H1 (cell line): Measurements from ENCODE around the gene CDR2. TPM values are rescaled to one million over a fixed set of nuclear protein-coding genes. Genes with fewer than 3 reads are reported as not detected.

Source experiments
- CTCF ChIA-PET: fragments of 300-600 bp; sonication (Branson Sonifier 250); formaldehyde crosslinking; loops from one replicate; lab custom pipeline; 2021; ENCODE audit not compliant: partially characterized antibody; lab: Charles Lee
- POLR2A ChIA-PET: fragments of 300-600 bp; sonication (Branson Sonifier 250); formaldehyde crosslinking; loops from one replicate; lab custom pipeline; 2021; ENCODE audit warnings: inconsistent platforms; ENCODE audit not compliant: partially characterized antibody; lab: Charles Lee
- DNase-seq, 2 experiments: peaks; one replicate each; pipeline versions ENCODE4 v3.0.0 to v3.0.0-alpha.2; 2010 to 2022; ENCODE audit warnings: low spot score in 2 of 2, low read depth in 1 of 2, mixed read lengths in 1 of 2
- FAIRE-seq: peaks from 2 replicates; lab custom pipeline; 2011; peaks lifted over from hg19 to GRCh38; lab: Jason Lieb, UNC
- H2AFZ ChIP-seq: 2 replicates; pipeline ENCODE4 v1.8.1; 2012; ENCODE audit warnings: low read length, inconsistent platforms
- H2AK5ac ChIP-seq: 2 replicates; pipeline ENCODE4 v1.6.1; 2013; ENCODE audit warnings: low read depth, low read length
- H2BK120ac ChIP-seq: replicated peaks from 2 replicates; pipeline ENCODE3; 2013; ENCODE audit warnings: low read depth, low read length, inconsistent platforms
- H2BK12ac ChIP-seq: 2 replicates; pipeline ENCODE4 v1.6.1; 2013; ENCODE audit warnings: low read depth, low read length
- H2BK15ac ChIP-seq: 2 replicates; pipeline ENCODE4 v1.6.1; 2013; ENCODE audit warnings: low read length
- H2BK20ac ChIP-seq: 2 replicates; pipeline ENCODE4 v1.6.1; 2013; ENCODE audit warnings: low read length
- H2BK5ac ChIP-seq: 2 replicates; pipeline ENCODE4 v1.6.1; 2013; ENCODE audit warnings: low read depth, low read length
- H3K14ac ChIP-seq: 2 replicates; pipeline ENCODE4 v1.6.1; 2013; ENCODE audit warnings: inconsistent platforms; ENCODE audit not compliant: insufficient read length
- H3K18ac ChIP-seq: 2 replicates; pipeline ENCODE4 v1.6.1; 2013; ENCODE audit warnings: low read length; ENCODE audit errors: extremely low read depth
- H3K23ac ChIP-seq: 2 replicates; pipeline ENCODE4 v1.6.1; 2013; ENCODE audit warnings: inconsistent platforms; ENCODE audit not compliant: insufficient read length
- H3K23me2 ChIP-seq: 2 replicates; pipeline ENCODE4 v1.6.1; 2013; ENCODE audit warnings: low read depth, low read length
- H3K27ac ChIP-seq: 2 replicates; pipeline ENCODE4 v1.6.1; 2011; ENCODE audit warnings: low read depth, low read length, inconsistent platforms
- H3K27me3 ChIP-seq, 4 experiments: replicated peaks in 1 of 4; 1 replicate in 1 of 4; 2 replicates in 3 of 4; pipeline versions ENCODE4 v1.6.1 to v1.8.1; 2011 to 2013; ENCODE audit warnings: low read length in 3 of 4, mild to moderate bottlenecking in 3 of 4, inconsistent platforms in 2 of 4, mixed read lengths in 2 of 4, moderate library complexity in 1 of 4; ENCODE audit not compliant: control insufficient read depth in 3 of 4, insufficient read depth in 3 of 4; ENCODE audit errors: extremely low read depth in 1 of 4
- H3K36me3 ChIP-seq, 4 experiments: 2 replicates each; pipeline versions ENCODE4 v1.6.1 to v1.8.1; 2011 to 2013; ENCODE audit warnings: mild to moderate bottlenecking in 4 of 4, low read length in 3 of 4, moderate library complexity in 2 of 4, control low read depth in 1 of 4, inconsistent platforms in 1 of 4; ENCODE audit not compliant: insufficient read depth in 4 of 4, control insufficient read depth in 2 of 4
- H3K4ac ChIP-seq: replicated peaks from 2 replicates; pipeline ENCODE3; 2013; ENCODE audit warnings: low read length, low read depth, mixed read lengths, inconsistent platforms; ENCODE audit not compliant: insufficient read length
- H3K4me1 ChIP-seq, 4 experiments: replicated peaks in 1 of 4; 1 replicate in 1 of 4; 2 replicates in 3 of 4; pipeline versions ENCODE4 v1.6.1 to v1.8.1; 2011 to 2013; ENCODE audit warnings: low read length in 3 of 4, inconsistent platforms in 2 of 4, mixed read lengths in 1 of 4; ENCODE audit not compliant: insufficient read depth in 4 of 4, control insufficient read depth in 3 of 4
- H3K4me2 ChIP-seq, 2 experiments: 2 replicates each; pipeline versions ENCODE4 v1.6.1 to v1.8.1; 2011 to 2013; ENCODE audit warnings: low read depth in 2 of 2, low read length in 2 of 2, control low read depth in 1 of 2, inconsistent platforms in 1 of 2, mild to moderate bottlenecking in 1 of 2; ENCODE audit not compliant: insufficient read depth in 1 of 2
- H3K4me3 ChIP-seq, 4 experiments: fragments of 200-600, 300-600 bp in 1 of 4; sonication (generic), shearing (Covaris generic), sonication (Bioruptor Twin) in 1 of 4; 2 replicates each; pipeline versions ENCODE4 v1.5.1 to v1.8.1; 2011 to 2016; ENCODE audit warnings: low read length in 4 of 4, low read depth in 3 of 4, control low read depth in 2 of 4, inconsistent platforms in 2 of 4, mild to moderate bottlenecking in 2 of 4, mixed read lengths in 1 of 4, moderate library complexity in 1 of 4; ENCODE audit not compliant: insufficient read depth in 2 of 4; ENCODE audit errors: extremely low read depth in 1 of 4
- H3K56ac ChIP-seq: replicated peaks from 2 replicates; pipeline ENCODE3; 2013; ENCODE audit warnings: low read depth, mild to moderate bottlenecking, mixed read lengths, low read length, inconsistent platforms; ENCODE audit not compliant: insufficient read length
- H3K79me1 ChIP-seq: 2 replicates; pipeline ENCODE4 v1.6.1; 2013; ENCODE audit warnings: low read depth, low read length, control low read depth
- H3K79me2 ChIP-seq, 2 experiments: 2 replicates each; pipeline versions ENCODE4 v1.6.1 to v1.8.1; 2012 to 2013; ENCODE audit warnings: low read length in 2 of 2, mild to moderate bottlenecking in 2 of 2, inconsistent platforms in 1 of 2; ENCODE audit not compliant: insufficient read depth in 2 of 2, control insufficient read depth in 1 of 2
- H3K9ac ChIP-seq, 4 experiments: replicated peaks in 1 of 4; 1 replicate in 1 of 4; 2 replicates in 3 of 4; pipeline versions ENCODE4 v1.6.1 to v1.8.1; 2011 to 2013; ENCODE audit warnings: low read depth in 3 of 4, low read length in 3 of 4, control low read depth in 2 of 4, mild to moderate bottlenecking in 2 of 4, moderate library complexity in 2 of 4, inconsistent platforms in 1 of 4; ENCODE audit errors: extremely low read depth in 1 of 4
- H3K9me3 ChIP-seq, 2 experiments: 2 replicates each; pipeline versions ENCODE4 v1.6.1 to v1.8.1; 2012 to 2013; ENCODE audit warnings: mild to moderate bottlenecking in 2 of 2, moderate library complexity in 2 of 2, control low read depth in 1 of 2, inconsistent platforms in 1 of 2, low read depth in 1 of 2, low read length in 1 of 2, mixed read lengths in 1 of 2; ENCODE audit not compliant: insufficient read depth in 2 of 2
- H4K20me1 ChIP-seq, 2 experiments: replicated peaks in 1 of 2; 2 replicates each; pipeline versions ENCODE3 to v1.8.1; 2011 to 2013; ENCODE audit warnings: inconsistent platforms in 2 of 2, low read length in 2 of 2, mild to moderate bottlenecking in 1 of 2; ENCODE audit not compliant: insufficient read depth in 2 of 2, control insufficient read depth in 1 of 2
- H4K5ac ChIP-seq: 2 replicates; pipeline ENCODE4 v1.6.1; 2013; ENCODE audit warnings: low read length, low read depth, mixed read lengths, inconsistent platforms; ENCODE audit not compliant: insufficient read length
- H4K8ac ChIP-seq: 2 replicates; pipeline ENCODE4 v1.8.0; 2013; ENCODE audit warnings: mild to moderate bottlenecking, moderate library complexity, low read length, inconsistent platforms; ENCODE audit not compliant: insufficient read depth; ENCODE audit errors: extremely low read depth
- H4K91ac ChIP-seq: replicated peaks from 2 replicates; pipeline ENCODE3; 2013; ENCODE audit warnings: low read length, mixed read lengths, inconsistent platforms; ENCODE audit not compliant: insufficient read length
- CHD1 ChIP-seq: IDR thresholded peaks from 2 replicates; pipeline ENCODE4 v1.6.1; 2012; ENCODE audit warnings: low read depth, low read length, improper control_type of control experiment
- CHD2 ChIP-seq: IDR thresholded peaks from 2 replicates; pipeline ENCODE4 v1.6.1; 2012; ENCODE audit warnings: low read length, improper control_type of control experiment
- CTBP2 ChIP-seq: IDR thresholded peaks from 2 replicates; pipeline ENCODE4 v1.7.0; 2011; ENCODE audit warnings: borderline replicate concordance, mild to moderate bottlenecking, moderate library complexity, mixed read lengths, low read length; ENCODE audit not compliant: insufficient read depth, insufficient read length
- EP300 ChIP-seq, 2 experiments: IDR thresholded peaks; 1 replicate in 1 of 2; 2 replicates in 1 of 2; pipeline ENCODE4 v1.6.1; 2011 to 2012; ENCODE audit warnings: low read depth in 2 of 2, low read length in 2 of 2, mild to moderate bottlenecking in 2 of 2, borderline replicate concordance in 1 of 2, inconsistent platforms in 1 of 2, moderate library complexity in 1 of 2
- MAFK ChIP-seq: IDR thresholded peaks from 2 replicates; pipeline ENCODE4 v1.6.1; 2012; ENCODE audit warnings: low read depth, mild to moderate bottlenecking, improper control_type of control experiment, low read length
- NRF1 ChIP-seq: IDR thresholded peaks from 2 replicates; pipeline ENCODE4 v1.6.1; 2011; ENCODE audit warnings: mild to moderate bottlenecking, low read depth, low read length, improper control_type of control experiment
- TAF7 ChIP-seq: optimal IDR thresholded peaks from 2 replicates; pipeline ENCODE3; 2011; ENCODE audit warnings: low read depth, mild to moderate bottlenecking, inconsistent platforms, low read length, moderate library complexity, borderline replicate concordance
- TBP ChIP-seq: IDR thresholded peaks from 2 replicates; pipeline ENCODE4 v1.6.1; 2011; ENCODE audit warnings: low read depth, low read length, improper control_type of control experiment
- YY1 ChIP-seq: IDR thresholded peaks from 2 replicates; pipeline ENCODE4 v1.6.1; 2011; ENCODE audit warnings: low read depth, mild to moderate bottlenecking, low read length
- WGBS, 2 experiments: shearing (Covaris generic) in 1 of 2; methylation state at CpG; one replicate each; pipeline versions ENCODE4 v1.1.6 to v1.1.7; 2013 to 2015; ENCODE audit warnings: low lambda C conversion rate in 2 of 2, mixed read lengths in 2 of 2, inconsistent platforms in 1 of 2, low coverage in 1 of 2, missing lambda C conversion rate in 1 of 2; ENCODE audit not compliant: insufficient replicate concordance in 2 of 2, insufficient coverage in 1 of 2, insufficient read length in 1 of 2; ENCODE audit errors: extremely low coverage in 1 of 2, missing lambda C conversion rate in 1 of 2; 5-methylcytosine and 5-hydroxymethylcytosine counted together
- polyA plus RNA-seq, 7 experiments: library from polyadenylated mRNA; depleted of rRNA in 3 of 7; stranded (reverse) in 5 of 7; unstranded in 2 of 7; fragments of >200 nt in 5 of 7; fragments of 200-250 nt in 2 of 7; gene quantifications; 1 replicate in 5 of 7; 2 replicates in 1 of 7; 4 replicates in 1 of 7; pipeline versions ENCODE4 v1.2.1 to v1.2.3, GENCODE V29; 2011 to 2013; ENCODE audit warnings: missing spikeins in 2 of 7, mixed read lengths in 2 of 7
- total RNA-seq: library from RNA; stranded (reverse); fragmentation: NEBNext Ultra II Directional; extraction: Animal tissue kit (Norgen Biotek cat#: 25700); gene quantifications from 2 replicates; pipeline ENCODE4 v1.2.1, GENCODE V29; 2021
- TF ChIP-seq, protein P1 (sequence below): IDR thresholded peaks from 2 replicates; pipeline ENCODE4 v1.6.1; 2012; ENCODE audit warnings: inconsistent platforms

The CDR2 gene
- total and polyA plus RNA-seq, 2 of the 8 experiments (the other 6 are each of a cell fraction or from before 2014, with no cell fraction given): 16.3 to 34.9 TPM

DNA sequence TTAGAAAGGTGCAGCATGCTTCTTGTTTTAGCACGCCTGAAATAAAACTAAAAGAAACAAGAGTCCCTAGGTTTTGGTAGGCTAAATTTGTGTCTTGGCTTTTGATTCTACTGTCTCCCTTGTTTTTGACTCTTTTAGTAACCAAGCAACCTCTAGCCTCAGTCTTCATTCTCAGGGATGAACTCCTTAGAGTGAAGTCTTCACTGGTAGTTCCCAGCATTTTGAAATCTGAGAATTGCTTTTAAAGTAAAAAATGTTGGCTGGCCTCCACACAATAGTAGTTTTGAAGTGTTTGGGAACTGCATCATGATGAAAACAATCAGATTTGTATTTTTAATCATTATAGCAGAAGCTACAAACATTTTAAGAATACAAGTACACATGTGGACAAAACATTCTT, 6.1 kb upstream of the CDR2 start:
- H2BK120ac ChIP-seq: no peak overlapping the region
- H3K9ac ChIP-seq: no peak overlapping the region
- no peak overlapping the region for H2BK20ac ChIP-seq
- no peak overlapping the region for H3K14ac ChIP-seq
- H3K27me3 ChIP-seq: no peaks in the 10 kb centered on the region; a peak in 3 of 7 replicates
- peaks cover 0 to 2% of the 10 kb centered on the region in 2 experiments for H4K20me1 ChIP-seq
- no peak overlapping the region for H4K5ac ChIP-seq
- no peaks in the 10 kb centered on the region for H3K79me1 ChIP-seq
- no peak overlapping the region for H3K4me3 ChIP-seq
- H3K4ac ChIP-seq: no peak overlapping the region
- H3K56ac ChIP-seq: no peak overlapping the region
- no peak overlapping the region for H2BK12ac ChIP-seq
- H3K23ac ChIP-seq: no peak overlapping the region
- no peak overlapping the region for H2BK5ac ChIP-seq
- H3K36me3 ChIP-seq: no peaks in the 10 kb centered on the region
- no peak overlapping the region for H3K27ac ChIP-seq
- ChIA-PET CTCF (interaction anchor here (0.6 kb wide), 2 partner anchors 38 to 169 kb away, joined by 3 read pairs; no protein-coding TSS in a partner anchor), POLR2A (no interaction called here)
- 90% methylated on average over 1 of the region's 1 CpG; no CpG with 5 or more reads in 1 of the 2 experiments for WGBS, 2 experiments
- H2BK15ac ChIP-seq: no peak overlapping the region
- H3K9me3 ChIP-seq: no peaks in the 10 kb centered on the region
- no peaks in the 10 kb centered on the region for H3K79me2 ChIP-seq
- H2AK5ac ChIP-seq: no peak overlapping the region
- no peak overlapping the region for H2AFZ ChIP-seq
- H3K23me2 ChIP-seq: no peaks in the 10 kb centered on the region
- FAIRE-seq (no peak), DNase-seq (no peak)
- no peak overlapping the region for H3K18ac ChIP-seq
- no peak overlapping the region for H4K8ac ChIP-seq
- TF ChIP-seq CHD2 (no peak), TAF7 (no peak), TBP (no peak), CHD1 (no peak), MAFK (no peak), NRF1 (no peak), YY1 (no peak), EP300 (IDR thresholded peaks at IDR 0.05; ENCODE audit: borderline replicate concordance in 1 of 2, low read depth in 2 of 2, low read length in 2 of 2) (no peak), CTBP2 (no peak)
- TF ChIP-seq, protein P1, sequence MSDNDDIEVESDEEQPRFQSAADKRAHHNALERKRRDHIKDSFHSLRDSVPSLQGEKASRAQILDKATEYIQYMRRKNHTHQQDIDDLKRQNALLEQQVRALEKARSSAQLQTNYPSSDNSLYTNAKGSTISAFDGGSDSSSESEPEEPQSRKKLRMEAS: no peak
- no peak overlapping the region for H4K91ac ChIP-seq
- no peaks in the 10 kb centered on the region for H3K4me1 ChIP-seq
- H3K4me2 ChIP-seq: no peak overlapping the region
